Ovary (tissue), 3 donors: ENCODE data around the gene ACACB.

Source experiments
- POLR2A ChIP-seq: fragments of 450-650 bp; IDR thresholded peaks from one replicate; pipeline ENCODE4 v1.6.1; 2017; ENCODE audit warnings: antibody characterized with exemption, mild to moderate bottlenecking, moderate library complexity
- TF ChIP-seq, protein P1 (sequence below), 3 donors: fragments of 450-650 bp in 2 of 3; fragments of 200-600 bp in 1 of 3; IDR thresholded peaks; one replicate each; pipeline versions ENCODE4 v1.5.1 to v1.8.0; 2016 to 2022; ENCODE audit warnings: antibody characterized with exemption in 3 of 3, mild to moderate bottlenecking in 1 of 3
- donor health status: DM: no; HTN: no; CAD: no.

DNA sequence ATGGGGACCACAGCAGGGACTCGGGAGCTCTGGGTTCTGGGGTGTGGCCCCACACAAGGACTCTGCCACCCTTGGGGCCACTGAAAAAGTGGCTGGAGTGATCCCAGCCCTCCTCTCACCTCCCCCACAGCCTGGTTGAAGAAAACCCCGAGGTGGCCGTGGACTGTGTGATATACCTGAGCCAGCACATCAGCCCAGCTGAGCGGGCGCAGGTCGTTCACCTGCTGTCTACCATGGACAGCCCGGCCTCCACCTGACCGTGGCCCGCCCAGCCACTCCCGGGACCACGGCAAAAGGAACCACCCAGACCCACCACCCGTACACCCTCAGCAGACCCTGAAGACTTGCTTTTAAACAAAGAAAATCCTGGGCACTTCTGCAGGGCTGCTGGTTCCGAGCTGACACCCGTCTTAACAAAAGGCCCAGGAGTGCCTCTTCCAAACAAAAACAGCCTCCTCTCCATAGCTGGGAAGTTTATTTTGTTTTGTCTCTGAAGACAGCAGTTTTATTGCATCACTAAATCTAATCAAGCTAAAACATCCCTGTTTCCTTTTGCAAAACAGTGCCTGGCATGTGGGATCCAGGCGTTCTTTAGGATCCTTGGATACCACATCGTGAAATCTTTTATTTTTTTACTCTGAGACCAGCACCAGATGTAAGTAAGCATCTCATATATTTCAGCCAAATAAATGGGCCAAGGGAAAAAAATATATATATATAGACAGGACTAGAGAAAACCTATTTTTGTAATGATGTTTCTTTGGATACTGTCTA is 149.9 kb downstream of the ACACB start:
- TF ChIP-seq POLR2A, result no peak
- TF ChIP-seq, protein P1, sequence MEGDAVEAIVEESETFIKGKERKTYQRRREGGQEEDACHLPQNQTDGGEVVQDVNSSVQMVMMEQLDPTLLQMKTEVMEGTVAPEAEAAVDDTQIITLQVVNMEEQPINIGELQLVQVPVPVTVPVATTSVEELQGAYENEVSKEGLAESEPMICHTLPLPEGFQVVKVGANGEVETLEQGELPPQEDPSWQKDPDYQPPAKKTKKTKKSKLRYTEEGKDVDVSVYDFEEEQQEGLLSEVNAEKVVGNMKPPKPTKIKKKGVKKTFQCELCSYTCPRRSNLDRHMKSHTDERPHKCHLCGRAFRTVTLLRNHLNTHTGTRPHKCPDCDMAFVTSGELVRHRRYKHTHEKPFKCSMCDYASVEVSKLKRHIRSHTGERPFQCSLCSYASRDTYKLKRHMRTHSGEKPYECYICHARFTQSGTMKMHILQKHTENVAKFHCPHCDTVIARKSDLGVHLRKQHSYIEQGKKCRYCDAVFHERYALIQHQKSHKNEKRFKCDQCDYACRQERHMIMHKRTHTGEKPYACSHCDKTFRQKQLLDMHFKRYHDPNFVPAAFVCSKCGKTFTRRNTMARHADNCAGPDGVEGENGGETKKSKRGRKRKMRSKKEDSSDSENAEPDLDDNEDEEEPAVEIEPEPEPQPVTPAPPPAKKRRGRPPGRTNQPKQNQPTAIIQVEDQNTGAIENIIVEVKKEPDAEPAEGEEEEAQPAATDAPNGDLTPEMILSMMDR (IDR thresholded peaks at IDR 0.05), result no peak
